Stimulated activated CD8-positive, alpha-beta memory T cell treated with anti-CD3 and anti-CD28 coated beads, Interleukin-15, amount 100 ng/mL, for 24 hours (primary cell): Measurements from ENCODE around the gene MIEF1.

Source experiments
- DNase-seq: peaks from one replicate; pipeline ENCODE4 v3.0.0-alpha.2; 2020; ENCODE audit warnings: low read depth

The MIEF1 gene

GRCh38 chr22:39502109-39502788, at the start of gene MIEF1:
TSS of gene MIEF1 (plus strand) at chr22:39502290. CDS start at chr22:39511295, 9,005 bp downstream.
- DNase-seq, result peak; percentile 85

- DNase-seq, result no peak
Measured at GRCh38 chr22:39452740-39453040, 49.4 kb upstream of the MIEF1 start.

- DNase-seq, result no peak
Measured at GRCh38 chr22:39453765-39454378, 48.2 kb upstream of the MIEF1 start.

- DNase-seq, result no peak
Measured at GRCh38 chr22:39454385-39454871, 47.7 kb upstream of the MIEF1 start.

- no peak for DNase-seq
Measured at GRCh38 chr22:39456522-39457197, 45.4 kb upstream of the MIEF1 start, which contains the start of gene MGAT3. TSS of gene MGAT3 (plus strand) at chr22:39457012. CDS start at chr22:39487348, 30,336 bp downstream.

GRCh38 chr22:39457198-39457555, 44.9 kb upstream of the MIEF1 start:
- DNase-seq, result no peak

- DNase-seq, result no peak
Measured at GRCh38 chr22:39457556-39458443, 44.3 kb upstream of the MIEF1 start.

GRCh38 chr22:39458444-39459083, 43.5 kb upstream of the MIEF1 start:
- no peak for DNase-seq

GRCh38 chr22:39459681-39460080, 42.4 kb upstream of the MIEF1 start:
- no peak for DNase-seq

GRCh38 chr22:39462443-39463221, 39.5 kb upstream of the MIEF1 start:
- DNase-seq, result no peak

GRCh38 chr22:39463277-39463676, 38.8 kb upstream of the MIEF1 start:
- DNase-seq, result no peak

GRCh38 chr22:39463931-39464390, 38.1 kb upstream of the MIEF1 start:
- no peak for DNase-seq

- DNase-seq, result no peak
Measured at GRCh38 chr22:39466228-39467006, 35.7 kb upstream of the MIEF1 start.

GRCh38 chr22:39467390-39467895, 34.6 kb upstream of the MIEF1 start:
- DNase-seq, result no peak

- no peak for DNase-seq
Measured at GRCh38 chr22:39468487-39469325, 33.4 kb upstream of the MIEF1 start.

- no peak for DNase-seq
Measured at GRCh38 chr22:39469326-39469680, 32.8 kb upstream of the MIEF1 start.

- DNase-seq, result no peak
Measured at GRCh38 chr22:39469681-39470450, 32.2 kb upstream of the MIEF1 start.
